OCI-LY7 (cell line): ENCODE measurements around the gene CATSPERE. TPM values are rescaled to one million over a fixed set of nuclear protein-coding genes. Genes with fewer than 3 reads are reported as not detected.

Experiments used
- BruUV-seq: library from RNA; stranded (reverse); fragments of 400-500 nt; replicated peaks from 2 replicates; lab custom pipeline; 2021; lab: Mats Ljungman, UMichigan
- CTCF ChIA-PET: fragments of 300-600 bp; sonication (Branson Sonifier 250); formaldehyde crosslinking; loops from one replicate; lab custom pipeline; 2022; ENCODE audit warnings: antibody characterized with exemption; ENCODE audit not compliant: unreplicated experiment; lab: Charles Lee
- POLR2A ChIA-PET: fragments of 300-600 bp; sonication (Branson Sonifier 250); formaldehyde crosslinking; loops from one replicate; lab custom pipeline; 2022; ENCODE audit warnings: antibody characterized with exemption; lab: Charles Lee
- DNase-seq: peaks from one replicate; pipeline ENCODE4 v3.0.0-alpha.2; 2015; ENCODE audit warnings: low spot score
- H2AFZ ChIP-seq: fragments of 200-600 bp; sonication (generic), shearing (Covaris generic); 2 replicates; pipeline ENCODE4 v1.6.1; 2014; ENCODE audit warnings: mild to moderate bottlenecking, antibody characterized with exemption, low read length, moderate library complexity
- H3K27ac ChIP-seq: fragments of 200-600 bp; sonication (generic); 2 replicates; pipeline ENCODE4 v1.5.1; 2014; ENCODE audit warnings: mixed run types, low read depth, mild to moderate bottlenecking, moderate library complexity, low read length, inconsistent platforms; ENCODE audit not compliant: poor library complexity, severe bottlenecking
- H3K36me3 ChIP-seq: fragments of 200-600 bp; sonication (generic); 2 replicates; pipeline ENCODE4 v1.6.1; 2014; ENCODE audit warnings: mild to moderate bottlenecking, antibody characterized with exemption, low read length, moderate library complexity, mixed read lengths; ENCODE audit not compliant: insufficient read depth
- H3K4me1 ChIP-seq: fragments of 200-600 bp; sonication (generic); 2 replicates; pipeline ENCODE4 v1.5.1; 2014; ENCODE audit warnings: mild to moderate bottlenecking, low read length; ENCODE audit not compliant: insufficient read depth, poor library complexity, severe bottlenecking
- H3K4me2 ChIP-seq: fragments of 200-600 bp; sonication (generic); 2 replicates; pipeline ENCODE4 v1.6.1; 2014; ENCODE audit warnings: mild to moderate bottlenecking, low read length
- H3K4me3 ChIP-seq: fragments of 200-600 bp; sonication (generic); 2 replicates; pipeline ENCODE4 v1.5.1; 2014; ENCODE audit warnings: mild to moderate bottlenecking, low read depth, low read length; ENCODE audit not compliant: poor library complexity, severe bottlenecking
- H3K79me2 ChIP-seq: fragments of 200-600 bp; sonication (generic); 2 replicates; pipeline ENCODE4 v1.6.1; 2016; ENCODE audit warnings: low read depth, mild to moderate bottlenecking, low read length, moderate library complexity, mixed read lengths; ENCODE audit not compliant: insufficient read depth
- H3K9me2 ChIP-seq: fragments of 200-600 bp; sonication (generic); 2 replicates; pipeline ENCODE4 v1.6.1; 2016; ENCODE audit warnings: mild to moderate bottlenecking, low read length, mixed read lengths; ENCODE audit not compliant: insufficient read depth
- H3K9me3 ChIP-seq: fragments of 200-600 bp; sonication (generic); 2 replicates; pipeline ENCODE4 v1.6.1; 2014; ENCODE audit warnings: mild to moderate bottlenecking, mixed run types, low read length, mixed read lengths
- H4K20me1 ChIP-seq: fragments of 200-600 bp; sonication (generic); 2 replicates; pipeline ENCODE4 v1.6.1; 2014; ENCODE audit warnings: mild to moderate bottlenecking, antibody characterized with exemption, low read length, moderate library complexity, mixed read lengths; ENCODE audit not compliant: insufficient read depth
- CTCF ChIP-seq: fragments of 200-600 bp; sonication (generic); conservative IDR thresholded peaks from 2 replicates; pipeline ENCODE4 v1.5.1; 2014; ENCODE audit warnings: mild to moderate bottlenecking, antibody characterized with exemption, low read length, moderate library complexity, mixed read lengths
- EZH2phosphoT487 ChIP-seq: fragments of 200-600 bp; sonication (generic); IDR thresholded peaks from 2 replicates; pipeline ENCODE4 v1.6.1; 2018; ENCODE audit warnings: low read depth, borderline replicate concordance, mild to moderate bottlenecking, mixed run types, antibody characterized with exemption, low read length, moderate library complexity, mixed read lengths
- intact Hi-C: fragments of 100-400 bp; cut with micrococcal nuclease; formaldehyde crosslinking; loops from one replicate; pipeline ENCODE4 v1.10.0; 2022; ENCODE audit not compliant: unreplicated experiment
- total RNA-seq, 2 experiments: library from RNA; depleted of rRNA in 1 of 2; stranded (reverse); fragments of >200 nt in 1 of 2; shearing (Covaris generic) in 1 of 2; gene quantifications; 2 replicates each; pipeline ENCODE4 v1.2.3, GENCODE V29; 2014 to 2022

The CATSPERE gene
- total RNA-seq, 2 experiments from 2014 or later, result 0.41 to 1.1 TPM

DNA sequence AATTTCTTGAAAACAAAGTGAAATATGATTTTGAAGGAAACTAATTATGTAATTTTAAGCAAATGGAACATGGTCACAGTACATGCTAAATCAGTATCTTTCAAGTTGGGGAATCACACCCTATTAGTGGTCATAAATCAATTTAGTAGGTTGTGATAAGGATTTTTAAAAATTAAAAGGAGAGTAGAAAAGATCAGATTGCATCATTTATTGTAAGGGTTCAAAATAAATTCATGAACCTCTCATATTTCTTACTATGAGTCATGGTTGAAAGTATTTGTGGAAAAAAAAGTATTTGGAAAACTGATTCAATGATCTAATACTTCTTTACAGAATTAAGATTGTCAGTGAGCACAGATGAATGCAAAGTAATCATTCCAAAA is 24.0 kb upstream of the CATSPERE start:
- ChIA-PET CTCF (no interaction called here), POLR2A (interaction anchor here (0.8 kb wide), 1 partner anchor 17 kb away, joined by 3 read pairs; no protein-coding TSS in a partner anchor)
- DNase-seq, result no peak
- no peaks in the 10 kb centered on the region; the same call in 1 of the 2 replicates for H4K20me1 ChIP-seq
- H3K9me2 ChIP-seq, result no peaks in the 10 kb centered on the region
- intact Hi-C loops, result loop anchor here (5.0 kb wide), 1 partner anchor 1175 kb away; no protein-coding TSS in a partner anchor
- H3K4me2 ChIP-seq, result no peak overlapping the region
- H3K4me1 ChIP-seq, result no peaks in the 10 kb centered on the region
- no peak overlapping the region for H2AFZ ChIP-seq
- H3K4me3 ChIP-seq, result no peak overlapping the region
- H3K27ac ChIP-seq, result no peak overlapping the region
- no TSS peak for BruUV-seq
- H3K36me3 ChIP-seq, result peaks cover 56% of the 10 kb centered on the region
- H3K79me2 ChIP-seq, result peaks cover 45% of the 10 kb centered on the region
- H3K9me3 ChIP-seq, result no peaks in the 10 kb centered on the region
- TF ChIP-seq CTCF (no peak), EZH2phosphoT487 (no peak)

DNA sequence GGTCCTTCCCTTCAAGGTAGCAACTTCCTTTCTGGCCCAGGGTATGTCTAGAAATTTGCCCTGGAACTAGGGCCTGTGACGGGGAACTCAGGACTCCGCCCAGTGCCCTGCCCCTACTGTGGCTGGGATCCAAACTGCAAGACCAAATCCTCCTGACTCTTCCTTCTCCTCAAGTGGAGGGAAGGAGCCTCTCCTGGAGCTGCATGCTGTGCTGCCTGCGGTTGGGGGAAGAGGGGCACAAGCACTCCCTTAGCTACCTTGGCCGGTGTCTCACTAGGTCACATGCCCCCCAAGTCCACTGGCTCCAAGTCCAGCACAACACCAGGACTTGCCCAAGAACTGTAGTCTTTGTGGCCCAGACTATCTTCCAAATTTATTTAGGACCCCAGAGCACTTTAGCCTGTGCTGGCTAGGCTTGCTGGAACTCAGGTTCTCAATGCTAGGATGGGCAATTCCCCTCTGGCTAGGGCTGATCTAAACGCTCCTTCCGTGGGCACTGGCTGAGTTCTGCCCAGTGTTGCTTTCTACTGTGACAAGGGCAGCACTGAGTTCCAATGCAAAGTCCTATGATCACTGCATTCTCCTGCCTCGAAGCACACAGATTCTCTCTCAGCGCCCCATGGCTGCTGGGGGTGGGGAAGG is 21.6 kb upstream of the CATSPERE start:
- ChIA-PET CTCF (no interaction called here), POLR2A (no interaction called here)
- no peak for DNase-seq

More for the DNA sequence above, 21.6 kb upstream of the CATSPERE start:
- Histone ChIP-seq H3K79me2 (peaks cover 64% of the 10 kb centered on the region), H4K20me1 (no peaks in the 10 kb centered on the region; the same call in 1 of the 2 replicates), H3K9me3 (no peaks in the 10 kb centered on the region), H2AFZ (no peak overlapping the region), H3K9me2 (no peaks in the 10 kb centered on the region), H3K4me1 (no peaks in the 10 kb centered on the region), H3K27ac (no peak overlapping the region), H3K4me2 (no peak overlapping the region), H3K4me3 (no peak overlapping the region), H3K36me3 (peaks cover 55% of the 10 kb centered on the region)
- intact Hi-C loops, result loop anchor here (5.0 kb wide), 1 partner anchor 1177 kb away; no protein-coding TSS in a partner anchor
- no TSS peak for BruUV-seq
- no peak for TF ChIP-seq CTCF
